ENCODE measurements around the gene KRT77.
"Not testable (repeated sequence)": the region's sequence is repeated elsewhere in the genome, so short reads cannot be mapped to it uniquely, and the experiment has no call there.

KRT77 gene

DNA sequence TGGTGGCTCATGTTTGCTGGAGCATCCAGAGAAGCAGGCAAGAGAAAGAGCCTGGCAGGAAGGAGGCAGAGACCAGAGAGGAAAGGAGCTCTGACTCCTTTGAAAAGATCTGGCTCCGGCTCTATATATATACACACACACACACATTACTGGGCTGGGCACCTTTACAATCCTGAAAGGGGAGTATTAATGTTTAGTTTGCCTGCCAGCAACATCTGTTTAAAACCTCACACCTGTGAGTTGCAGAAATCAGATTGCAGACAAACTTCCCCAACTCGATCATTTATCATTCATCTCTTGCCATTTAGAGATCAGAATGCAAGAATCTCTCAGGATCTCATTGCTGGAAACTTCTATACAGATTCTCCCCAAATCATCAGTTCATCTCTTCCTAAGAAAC is at the start of gene KRT77:
TSS of gene KRT77 (minus strand) at position 101 of the 400 bp plus-strand sequence. CDS start at position 11, 90 bp downstream.
- DNase-seq, result no peak

DNA sequence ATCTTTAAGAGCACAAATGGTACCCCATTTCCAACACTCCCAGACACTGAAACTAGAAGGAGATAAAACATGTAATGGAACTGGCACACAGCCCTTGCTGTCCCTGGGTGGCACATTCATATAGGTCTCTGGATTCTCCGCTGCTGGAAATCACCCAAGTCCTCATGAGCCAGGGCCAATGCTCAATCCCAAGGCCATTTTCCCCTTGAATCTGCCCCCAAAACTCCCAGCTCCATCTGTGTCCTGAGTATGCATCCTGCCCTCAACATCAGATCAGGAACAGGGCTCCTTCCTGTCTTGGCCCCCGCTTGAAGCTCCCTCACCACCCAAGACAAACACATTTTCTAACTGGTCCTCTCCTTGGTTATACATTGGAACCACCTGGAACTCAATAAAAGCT is 49.2 kb upstream of the KRT77 start:
- no peak for DNase-seq

DNA sequence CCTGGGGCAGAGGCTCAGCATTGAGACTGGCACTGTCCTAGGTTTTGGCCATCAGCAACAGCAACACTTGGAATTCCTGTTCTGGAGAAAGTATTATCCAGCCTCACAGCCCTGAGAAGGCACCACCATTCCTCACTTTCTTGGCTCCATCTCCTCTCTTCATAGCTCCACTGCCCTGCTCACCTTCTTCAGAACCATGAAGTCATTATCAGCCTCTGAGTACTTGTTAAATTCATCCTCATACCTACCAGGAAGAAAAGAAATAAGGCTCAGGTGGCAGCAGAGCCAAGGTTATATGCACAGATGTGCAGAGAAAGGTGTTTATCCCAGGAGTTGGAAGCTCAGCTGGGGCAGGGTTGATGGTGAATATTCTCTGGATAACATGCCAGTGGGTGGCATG is 48.5 kb upstream of the KRT77 start:
- no peak for DNase-seq

GRCh38 chr12:52750532-52750931 is 47.2 kb upstream of the KRT77 start:
- DNase-seq, result not testable (repeated sequence)

- DNase-seq, result no peak
These were observed 46.5 kb upstream of the KRT77 start for GRCh38 chr12:52749827-52750226.

DNA sequence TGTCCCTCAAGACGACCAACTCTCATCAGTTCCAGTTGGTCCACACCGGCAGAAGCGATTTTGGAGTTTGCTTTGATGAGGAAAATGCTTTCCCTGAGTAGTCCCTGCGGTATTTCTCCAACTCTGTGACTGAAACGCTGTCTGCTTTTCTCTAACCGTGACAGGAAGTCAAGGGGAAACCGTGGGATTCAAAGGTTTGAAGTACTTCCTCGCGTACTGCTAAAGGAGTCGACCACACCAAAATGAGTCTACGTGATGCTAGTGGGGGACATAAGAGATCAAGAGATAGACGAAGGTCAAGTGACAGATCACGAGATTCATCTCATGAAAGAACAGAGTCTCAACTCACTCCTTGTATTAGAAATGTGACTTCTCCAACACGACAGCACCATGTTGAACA is 45.3 kb upstream of the KRT77 start:
- DNase-seq, result no peak

GRCh38 chr12:52745554-52745953 is 42.2 kb upstream of the KRT77 start:
- no peak for DNase-seq

GRCh38 chr12:52744493-52745156 is 41.3 kb upstream of the KRT77 start:
- no peak for DNase-seq

GRCh38 chr12:52742822-52743457 is 39.6 kb upstream of the KRT77 start:
- DNase-seq, result no peak

DNA sequence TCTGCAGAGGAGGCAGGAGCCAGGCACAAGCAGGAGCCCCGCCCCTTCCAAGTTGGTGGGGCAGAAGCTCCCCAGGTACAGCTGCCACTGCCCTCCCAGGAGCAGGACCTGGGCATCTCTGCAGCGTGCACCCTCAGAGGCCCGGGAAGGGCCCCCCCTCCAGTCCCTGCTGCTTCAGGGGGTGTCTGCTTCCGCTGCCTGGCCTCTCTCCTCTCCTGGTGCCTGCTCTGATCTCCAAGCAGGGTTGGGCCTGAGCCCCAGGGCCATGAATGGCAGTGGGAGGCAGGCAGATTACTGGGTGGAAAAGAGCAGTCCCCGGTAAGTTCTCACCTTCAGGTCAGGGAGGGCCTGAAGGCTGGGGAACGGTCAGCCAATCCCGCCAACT is 38.9 kb upstream of the KRT77 start:
- no peak for DNase-seq

DNA sequence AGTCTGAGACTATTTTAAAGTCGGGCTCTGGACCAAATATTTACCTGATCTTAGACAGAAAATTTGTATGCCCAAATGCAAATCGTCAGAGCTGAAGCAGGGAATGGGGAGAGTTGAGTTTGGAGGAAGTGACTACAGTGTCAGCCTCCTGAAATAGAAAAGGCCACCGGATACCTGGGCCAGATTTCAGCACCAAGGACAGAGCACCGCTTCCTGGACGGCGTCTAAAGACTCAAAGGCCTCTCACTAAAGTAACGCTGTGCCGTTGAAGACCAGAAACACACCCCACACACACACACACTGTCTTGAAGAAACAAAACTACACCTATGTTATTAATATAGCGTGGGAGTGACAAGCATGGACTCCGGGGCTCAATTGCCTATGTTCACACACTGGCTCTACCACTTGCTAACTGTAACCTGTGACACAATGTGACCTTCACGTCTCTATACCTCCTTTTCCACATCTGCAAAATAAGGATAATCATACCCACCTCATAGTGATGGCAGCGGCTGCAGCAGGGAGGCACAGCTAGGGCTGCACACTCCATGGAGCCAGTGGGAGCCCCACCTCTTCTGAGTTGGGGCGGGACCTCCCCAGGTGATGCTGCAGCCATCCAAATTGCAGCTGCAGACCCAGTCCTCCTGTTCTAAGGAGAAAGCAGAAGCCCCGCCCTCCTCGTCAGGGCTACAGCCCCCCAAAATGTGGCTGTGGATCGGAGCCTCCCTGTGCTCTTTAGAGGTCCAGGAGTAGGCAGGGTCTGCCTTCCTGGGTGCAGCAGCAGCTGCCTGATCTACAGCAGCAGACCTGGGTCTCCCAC is 38.3 kb upstream of the KRT77 start:
- DNase-seq, result peak; percentile 63

- no peak for DNase-seq
These were observed 37.3 kb upstream of the KRT77 start for GRCh38 chr12:52740584-52740983.

DNA sequence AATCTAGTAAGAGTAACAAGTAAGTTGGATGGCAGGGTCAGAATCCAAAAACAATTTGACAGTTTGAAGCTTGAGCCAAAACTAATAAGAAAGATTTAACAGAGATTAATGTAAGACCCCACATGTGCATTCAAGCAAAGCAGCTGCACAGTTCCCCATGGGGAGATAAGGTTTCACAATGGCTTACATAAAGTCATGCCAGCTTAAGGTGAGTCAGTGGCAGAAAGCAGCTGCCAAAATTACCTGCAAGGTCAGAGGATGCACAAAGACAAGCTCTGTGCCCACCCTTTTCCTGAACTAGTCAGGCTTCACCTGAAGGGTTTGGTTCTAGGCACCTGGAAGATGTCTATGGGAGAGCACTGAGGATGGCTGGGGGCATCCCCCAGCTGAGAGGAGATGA is 36.6 kb upstream of the KRT77 start:
- DNase-seq, result no peak

DNA sequence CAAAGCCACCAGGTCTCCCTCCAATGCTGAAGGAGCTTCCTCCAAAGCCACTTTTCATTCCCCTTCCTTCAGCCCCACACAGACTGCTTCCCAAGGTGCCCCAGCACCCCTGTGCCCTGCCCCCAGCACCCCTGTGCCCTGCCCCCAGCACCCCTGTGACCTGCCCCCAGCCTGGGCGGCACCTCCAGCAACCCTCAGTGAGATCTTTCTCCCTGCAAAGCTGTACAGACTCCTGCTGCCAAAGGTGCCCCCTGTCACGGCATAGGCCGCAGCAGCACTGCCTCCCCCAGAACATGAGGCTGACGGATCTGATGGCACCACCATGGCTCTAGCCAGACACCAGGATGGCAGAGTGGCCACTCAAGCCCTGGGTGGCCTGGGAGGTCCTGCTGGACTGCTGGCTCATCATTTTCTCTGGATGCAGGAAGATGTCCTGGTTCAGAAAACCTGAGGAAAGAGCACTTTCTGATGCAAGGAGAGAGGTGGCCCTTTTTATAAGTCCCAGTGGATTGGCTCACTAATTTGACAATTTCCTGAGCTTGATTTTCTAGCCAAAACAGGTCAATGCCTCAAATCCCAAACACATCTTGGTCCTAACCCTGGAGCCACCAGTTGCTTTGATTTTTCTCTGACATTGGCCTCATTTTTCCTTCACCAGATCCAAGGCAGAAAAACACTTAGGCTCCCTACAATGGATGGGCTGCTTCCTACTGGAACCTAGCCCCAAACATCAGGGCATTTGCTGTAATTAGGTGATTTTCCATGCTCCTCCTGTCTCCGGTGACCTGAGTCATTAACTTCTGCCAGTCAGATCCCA is 32.7 kb upstream of the KRT77 start:
- DNase-seq, result no peak

DNA sequence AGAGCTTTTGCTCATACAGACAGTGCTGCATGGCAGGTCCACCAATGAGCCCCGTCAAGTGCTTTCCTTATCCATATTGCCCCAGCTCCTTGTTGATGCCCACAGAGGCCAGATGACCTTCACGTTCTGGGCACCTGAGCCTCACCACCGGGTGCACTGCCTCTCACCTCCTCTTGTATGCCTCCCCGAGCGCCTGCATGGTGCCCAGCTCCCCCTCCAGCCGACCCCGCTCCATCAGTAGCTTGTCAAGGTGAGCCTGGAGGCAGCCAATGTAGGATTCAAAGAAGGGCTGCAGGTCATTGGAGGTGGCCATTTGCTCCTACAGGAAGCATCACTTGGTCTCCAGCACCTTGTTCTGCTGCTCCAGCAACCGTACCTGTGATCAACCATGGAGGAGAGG is 31.8 kb upstream of the KRT77 start:
- DNase-seq, result no peak

DNA sequence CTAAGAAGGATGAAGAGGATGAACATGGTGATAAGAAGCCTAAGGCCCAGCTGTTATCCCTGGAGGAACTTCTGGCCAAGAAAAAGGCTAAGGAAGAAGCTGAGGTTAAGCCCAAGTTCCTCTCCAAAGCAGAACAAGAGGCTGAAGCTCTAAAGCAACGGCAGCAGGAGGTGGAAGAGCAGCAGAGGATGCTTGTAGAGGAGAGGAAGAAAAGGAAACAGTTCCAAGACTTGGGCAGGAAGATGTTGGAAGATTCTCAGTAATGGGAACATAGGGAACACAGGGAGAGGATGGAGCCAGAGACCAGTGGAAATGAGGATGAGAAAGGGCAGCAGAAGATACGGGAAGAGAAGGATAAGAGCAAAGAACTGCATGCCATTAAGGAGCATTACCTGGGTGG is 27.5 kb upstream of the KRT77 start:
- no peak for DNase-seq

GRCh38 chr12:52730383-52730782 is 27.1 kb upstream of the KRT77 start:
- no peak for DNase-seq

DNA sequence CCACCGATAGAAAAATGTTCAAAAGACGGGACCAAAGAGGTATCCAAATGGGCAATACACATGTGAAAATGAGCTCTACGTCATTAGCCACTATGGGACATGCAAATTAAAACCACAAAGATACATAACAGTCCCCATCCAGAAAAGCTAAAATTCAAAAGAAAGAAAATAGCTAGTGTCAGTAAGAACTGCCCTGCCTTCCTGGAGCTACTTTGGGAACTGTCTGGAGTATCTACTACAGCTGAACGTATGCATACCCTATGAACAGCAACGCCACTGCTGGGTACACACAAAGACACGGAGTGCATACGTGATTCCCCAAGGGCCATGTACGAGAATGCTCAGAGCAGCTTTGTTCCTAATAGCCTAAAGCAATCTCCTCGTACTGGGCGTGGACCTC is 25.8 kb upstream of the KRT77 start:
- no peak for DNase-seq

DNA sequence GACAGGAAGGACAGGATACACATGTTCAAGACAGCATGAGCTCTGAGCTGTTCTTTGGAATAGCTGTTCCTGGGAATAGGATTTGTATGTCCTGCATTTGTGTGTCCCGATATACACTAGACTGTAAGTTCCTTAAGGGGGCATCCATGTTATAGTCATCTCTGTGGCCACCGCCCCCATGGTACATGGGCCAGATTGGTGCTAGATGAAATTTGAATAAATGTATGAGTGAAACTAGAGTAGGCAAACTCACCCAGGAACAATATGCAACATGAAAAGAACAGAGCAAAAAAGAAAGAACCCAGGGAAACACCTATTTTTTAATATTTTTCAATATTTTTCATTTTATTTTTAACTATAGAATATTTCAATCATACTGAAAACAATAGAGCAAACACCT is 25.1 kb upstream of the KRT77 start:
- no peak for DNase-seq

DNA sequence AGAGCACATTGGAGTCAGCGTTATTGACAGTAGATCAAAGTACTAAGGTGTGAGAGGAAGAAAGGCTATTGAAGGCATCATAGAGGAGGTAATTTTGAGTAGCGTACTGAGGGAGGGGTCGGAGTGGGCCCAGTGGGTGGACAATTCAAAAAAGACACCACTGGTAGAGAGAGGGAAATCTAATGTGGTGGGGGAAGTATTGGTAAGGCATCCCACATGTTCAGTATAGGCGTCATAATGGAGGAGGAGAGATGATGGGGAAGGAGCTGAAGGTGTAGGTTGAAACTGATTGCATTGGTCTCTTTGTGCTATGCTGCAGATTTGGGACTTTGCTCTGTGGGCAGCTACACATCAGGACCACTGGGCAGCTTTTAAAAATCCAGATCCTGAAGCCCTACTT is 23.7 kb upstream of the KRT77 start:
- no peak for DNase-seq

- no peak for DNase-seq
These were observed 23.1 kb upstream of the KRT77 start for GRCh38 chr12:52726451-52726850.

DNA sequence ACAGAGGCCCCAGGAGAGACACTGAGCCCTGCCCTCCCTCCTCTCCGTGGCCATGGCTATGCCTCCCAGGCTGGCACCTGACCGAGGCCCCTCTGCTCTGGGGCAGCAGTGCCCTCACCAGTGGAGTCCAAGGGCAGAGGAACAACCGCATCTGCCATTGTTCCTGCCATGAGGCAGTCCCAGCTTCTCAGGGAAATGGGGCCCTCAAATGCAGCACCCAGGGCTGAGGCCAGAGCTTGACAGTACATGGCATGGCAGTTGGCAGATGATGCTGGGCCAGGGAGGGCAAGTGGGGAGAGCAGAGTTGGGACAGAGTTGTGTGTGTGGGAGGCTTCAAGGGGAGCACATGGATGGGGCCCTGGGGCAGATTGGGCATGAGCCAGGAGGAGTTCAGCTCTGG is 21.1 kb upstream of the KRT77 start:
- no peak for DNase-seq

- no peak for DNase-seq
These were observed 19.4 kb upstream of the KRT77 start for GRCh38 chr12:52722680-52723079.
